HepG2 (cell line): ENCODE results near the gene GTF3A. TPM values are rescaled to one million over a fixed set of nuclear protein-coding genes. Genes with fewer than 3 reads are reported as not detected.
A peak's percentile ranks its signal among the peaks of the same experiment; 100 is the strongest.

Source experiments
- ATAC-seq: fragments of 200-7000 bp; cut with Tn5 transposase; 3 replicates; pipeline ENCODE4 v1.9.1; 2020; ENCODE audit warnings: mild to moderate bottlenecking, moderate library complexity
- BruUV-seq: library from RNA; stranded (reverse); fragments of 400-500 nt; replicated peaks from 2 replicates; lab custom pipeline; 2021; lab: Mats Ljungman, UMichigan
- CTCF ChIA-PET: fragments of 300-600 bp; formaldehyde crosslinking; extraction: SDS; loops from one replicate; lab custom pipeline; 2021; ENCODE audit warnings: low total read pairs, inconsistent platforms, low intra/inter-chr PET ratio; lab: Yijun Ruan, JAX
- POLR2A ChIA-PET: fragments of 350-600 bp; sonication (Branson Sonifier 250); formaldehyde crosslinking; loops from one replicate; lab custom pipeline; 2020; ENCODE audit warnings: antibody characterized with exemption, inconsistent platforms; lab: Yijun Ruan, JAX
- DNase-seq: peaks from one replicate; pipeline ENCODE4 v3.0.0-alpha.2; 2015; ENCODE audit warnings: low spot score
- FAIRE-seq: peaks from 3 replicates; lab custom pipeline; 2011; peaks lifted over from hg19 to GRCh38; lab: Jason Lieb, UNC
- H2AFZ ChIP-seq: one replicate; pipeline ENCODE4 v1.6.1; 2011; ENCODE audit warnings: low read length, inconsistent platforms
- H3K27ac ChIP-seq: fragments of 300-600 bp; 3 replicates; pipeline ENCODE4 v1.8.0; 2011; ENCODE audit warnings: mixed run types, mild to moderate bottlenecking, mixed read lengths, low read length, inconsistent platforms; ENCODE audit not compliant: insufficient read depth; ENCODE audit errors: extremely low read length
- H3K27me3 ChIP-seq, 2 experiments: fragments of 200-600 bp in 1 of 2; 2 replicates in 1 of 2; 3 replicates in 1 of 2; pipeline versions ENCODE4 v1.6.0 to v1.8.0; 2011; ENCODE audit warnings: low read length in 2 of 2, mild to moderate bottlenecking in 2 of 2, moderate library complexity in 2 of 2, inconsistent platforms in 1 of 2; ENCODE audit not compliant: insufficient read depth in 2 of 2, control insufficient read depth in 1 of 2
- H3K36me3 ChIP-seq, 2 experiments: fragments of 200-600 bp in 1 of 2; replicated peaks in 1 of 2; 2 replicates in 1 of 2; 3 replicates in 1 of 2; pipeline versions ENCODE4 v1.5.1 to v1.8.0; 2011; ENCODE audit warnings: low read length in 2 of 2, inconsistent platforms in 1 of 2; ENCODE audit not compliant: insufficient read depth in 2 of 2, control insufficient read depth in 1 of 2
- H3K4me1 ChIP-seq: 2 replicates; pipeline ENCODE4 v1.5.1; 2012; ENCODE audit warnings: low read length, inconsistent platforms; ENCODE audit not compliant: insufficient read depth
- H3K4me2 ChIP-seq: 2 replicates; pipeline ENCODE4 v1.6.0; 2011; ENCODE audit warnings: low read depth, low read length, inconsistent platforms
- H3K4me3 ChIP-seq, 3 experiments: fragments of 200-600 bp in 1 of 3; sonication (generic), shearing (Covaris generic) in 1 of 3; replicated peaks in 1 of 3; 2 replicates each; pipeline ENCODE4 v1.5.1; 2011 to 2016; ENCODE audit warnings: low read length in 3 of 3, inconsistent platforms in 2 of 3, low read depth in 2 of 3, mild to moderate bottlenecking in 2 of 3, control low read depth in 1 of 3, mixed read lengths in 1 of 3; ENCODE audit not compliant: insufficient read depth in 1 of 3
- H3K79me2 ChIP-seq: one replicate; pipeline ENCODE4 v1.6.1; 2011; ENCODE audit warnings: low read length, inconsistent platforms; ENCODE audit not compliant: insufficient read depth
- H3K9ac ChIP-seq: 2 replicates; pipeline ENCODE4 v1.6.0; 2011; ENCODE audit warnings: mild to moderate bottlenecking, low read depth, low read length, inconsistent platforms; ENCODE audit not compliant: insufficient read depth
- H3K9me3 ChIP-seq: 2 replicates; pipeline ENCODE4 v1.5.1; 2012; ENCODE audit warnings: mild to moderate bottlenecking, low read length
- H4K20me1 ChIP-seq: 2 replicates; pipeline ENCODE4 v1.6.0; 2011; ENCODE audit warnings: inconsistent platforms, mild to moderate bottlenecking, low read length, moderate library complexity; ENCODE audit not compliant: insufficient read depth
- CREB1 ChIP-seq, 2 experiments: fragments of 450-650 bp in 1 of 2; IDR thresholded peaks; 2 replicates each; pipeline ENCODE4 v1.6.1; 2016 to 2017; ENCODE audit warnings: control low read depth in 1 of 2, mild to moderate bottlenecking in 1 of 2, missing compliant biosample characterization in 1 of 2, missing genetic modification characterization in 1 of 2
- DPF2 ChIP-seq: sonication (generic); formaldehyde crosslinking; IDR thresholded peaks from 2 replicates; pipeline ENCODE4 v1.4.0; 2020; ENCODE audit warnings: mild to moderate bottlenecking, low read depth, missing genetic modification reagents, borderline replicate concordance
- FOSL2 ChIP-seq: sonication (generic); formaldehyde crosslinking; IDR thresholded peaks from 2 replicates; pipeline ENCODE4 v1.4.0; 2020; ENCODE audit warnings: missing genetic modification reagents
- FOXO1 ChIP-seq: sonication (generic); formaldehyde crosslinking; IDR thresholded peaks from 2 replicates; pipeline ENCODE4 v1.4.0; 2020; ENCODE audit warnings: missing genetic modification reagents
- HMGXB4 ChIP-seq, 2 experiments: sonication (generic) in 1 of 2; formaldehyde crosslinking in 1 of 2; IDR thresholded peaks; 2 replicates each; pipeline versions ENCODE4 v1.4.0 to v1.6.1; 2018 to 2020; ENCODE audit warnings: missing genetic modification reagents in 2 of 2, borderline replicate concordance in 1 of 2, low read depth in 1 of 2, mild to moderate bottlenecking in 1 of 2, missing biosample characterization in 1 of 2
- MATR3 ChIP-seq: sonication (generic); formaldehyde crosslinking; IDR thresholded peaks from 2 replicates; pipeline ENCODE4 v1.4.0; 2020; ENCODE audit warnings: missing genetic modification reagents
- MYC ChIP-seq: sonication (generic); formaldehyde crosslinking; IDR thresholded peaks from 2 replicates; pipeline ENCODE4 v1.9.0; 2021; ENCODE audit warnings: missing genetic modification reagents, borderline replicate concordance
- NKX3-1 ChIP-seq: sonication (generic); formaldehyde crosslinking; IDR thresholded peaks from 2 replicates; pipeline ENCODE4 v1.5.0; 2020; ENCODE audit warnings: missing genetic modification reagents
- RAD21 ChIP-seq: fragments of 450-650 bp; formaldehyde crosslinking; IDR thresholded peaks from 2 replicates; pipeline ENCODE4 v1.5.0; 2020; ENCODE audit warnings: mild to moderate bottlenecking
- SIX1 ChIP-seq: sonication (generic); formaldehyde crosslinking; IDR thresholded peaks from 2 replicates; pipeline ENCODE4 v1.4.0; 2020; ENCODE audit warnings: missing genetic modification reagents, borderline replicate concordance
- SMC3 ChIP-seq: IDR thresholded peaks from 2 replicates; pipeline ENCODE4 v1.6.1; 2011; ENCODE audit warnings: low read length, improper control_type of control experiment
- STAG1 ChIP-seq: sonication (generic); formaldehyde crosslinking; IDR thresholded peaks from 2 replicates; pipeline ENCODE4 v1.4.0; 2020; ENCODE audit warnings: missing genetic modification reagents
- ZNF230 ChIP-seq: sonication (generic); formaldehyde crosslinking; IDR thresholded peaks from 2 replicates; pipeline ENCODE4 v1.4.0; 2020; ENCODE audit warnings: mild to moderate bottlenecking, missing genetic modification reagents
- ZNF335 ChIP-seq: sonication (generic); formaldehyde crosslinking; IDR thresholded peaks from 2 replicates; pipeline ENCODE4 v1.4.0; 2020; ENCODE audit warnings: missing genetic modification reagents
- ZNF879 ChIP-seq: sonication (generic); formaldehyde crosslinking; IDR thresholded peaks from 2 replicates; pipeline ENCODE4 v1.8.1; 2023; ENCODE audit warnings: missing genetic modification reagents
- WGBS: methylation state at CpG from one replicate; pipeline ENCODE4 v1.1.6; 2017; ENCODE audit warnings: low lambda C conversion rate; 5-methylcytosine and 5-hydroxymethylcytosine counted together
- in situ Hi-C: cut with HindIII; loops from 2 replicates; pipeline ENCODE4 v1.10.0; 2017; ENCODE audit warnings: low pct_unique_long_range_greater_than_20kb; ENCODE audit not compliant: extremely low pct_ligation_motif_present
- intact Hi-C: fragments of 100-400 bp; cut with micrococcal nuclease; formaldehyde crosslinking; loops from one replicate; pipeline ENCODE4 v1.10.0; 2022; ENCODE audit not compliant: unreplicated experiment
- polyA plus RNA-seq, 8 experiments: library from polyadenylated mRNA; depleted of rRNA in 3 of 8; stranded (reverse) in 7 of 8; unstranded in 1 of 8; fragments of >200 nt; fragmentation: Illumina TruSeq in 4 of 8; extraction: Trizol in 4 of 8; gene quantifications; 2 replicates each; pipeline versions ENCODE4 v1.2.1 to v1.2.3, GENCODE V29; 2011 to 2016; ENCODE audit warnings: low read depth in 4 of 8, missing spikeins in 1 of 8, mixed read lengths in 1 of 8; ENCODE audit not compliant: insufficient read depth in 1 of 8
- total RNA-seq, 5 experiments: library from RNA; depleted of rRNA; stranded (reverse); fragments of >200 nt; fragmentation: Illumina TruSeq; extraction: Trizol; gene quantifications; 2 replicates each; pipeline ENCODE4 v1.2.3, GENCODE V29; 2016; ENCODE audit warnings: low read depth in 1 of 5
- TF ChIP-seq, protein P1 (sequence below): sonication (generic); formaldehyde crosslinking; IDR thresholded peaks from 2 replicates; pipeline ENCODE4 v1.5.0; 2020; ENCODE audit warnings: mild to moderate bottlenecking, missing genetic modification reagents, moderate library complexity

The GTF3A gene
- total and polyA plus RNA-seq, 2 of the 13 experiments (the other 11 are each of a cell fraction or from before 2014, with no cell fraction given) = 42.1 to 176 TPM

DNA sequence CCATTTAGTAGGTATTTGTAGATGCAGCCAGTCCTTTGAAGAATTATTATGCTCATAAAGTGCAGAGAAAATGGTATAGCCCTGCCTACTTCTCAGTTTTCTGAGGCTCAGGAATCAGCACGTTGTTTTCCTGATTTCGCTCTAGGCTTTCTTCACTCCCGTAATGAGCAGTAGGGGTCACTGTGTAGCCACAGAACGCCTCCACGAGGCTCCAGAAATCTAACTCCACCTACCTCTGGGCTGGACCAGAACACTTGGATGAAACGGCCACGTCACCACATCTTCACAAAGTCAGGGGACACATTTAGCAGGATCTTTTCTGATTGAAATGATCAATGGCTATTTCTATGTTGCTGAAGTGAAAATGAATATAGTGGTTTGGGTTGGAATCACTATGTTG is 49.8 kb upstream of the GTF3A start:
- Histone ChIP-seq H3K9ac (no peak overlapping the region), H3K4me3 (peak overlapping the region in 1 of 3 experiments; percentile 33; a peak in 1 of 6 replicates), H3K4me1 (peaks cover 42% of the 10 kb centered on the region), H3K36me3 (no peaks in the 10 kb centered on the region), H3K9me3 (no peaks in the 10 kb centered on the region), H3K27me3 (peaks cover 0 to 17% of the 10 kb centered on the region in 2 experiments; a peak in 4 of 5 replicates), H2AFZ (no peak overlapping the region), H3K4me2 (peak overlapping the region; percentile 57), H3K79me2 (no peaks in the 10 kb centered on the region), H4K20me1 (no peaks in the 10 kb centered on the region), H3K27ac (no peak overlapping the region)
- intact Hi-C loops (loop anchor here (1.0 to 5.0 kb wide), 5 partner anchors 50 to 623 kb away; partner anchors contain the start of gene GTF3A), in situ Hi-C loops (loop anchor here (5.0 to 10.0 kb wide), 2 partner anchors 340 to 453 kb away; no protein-coding TSS in a partner anchor)
- TF ChIP-seq STAG1 (peak; percentile 90), FOXO1 (0 out of 2 replicates have a peak, but pooled peaks have one; percentile 12), CREB1 (IDR thresholded peaks at IDR 0.05) (peak; percentile 59; the same call in 1 of the 2 replicates), CREB1 (CRISPR knock-in tag; IDR thresholded peaks at IDR 0.05) (peak; percentile 56), HMGXB4 (CRISPR knock-in tag; IDR thresholded peaks at IDR 0.05; ENCODE audit: borderline replicate concordance in 1 of 2, low read depth in 1 of 2) (peak; percentile 21 to 67; a peak in 2 of 4 replicates), ZNF879 (CRISPR knock-in tag) (no peak), RAD21 (peak; percentile 73), NKX3-1 (CRISPR knock-in tag) (no peak), MATR3 (no peak), ZNF335 (no peak), ZNF230 (peak; percentile 69; the same call in 1 of the 2 replicates), SMC3 (peak; percentile 71), FOSL2 (CRISPR knock-in tag) (0 out of 2 replicates have a peak, but pooled peaks have one; percentile 8), MYC (CRISPR knock-in tag) (0 out of 2 replicates have a peak, but pooled peaks have one; percentile 52), DPF2 (CRISPR knock-in tag) (no peak), SIX1 (CRISPR knock-in tag) (no peak)
- TF ChIP-seq, protein P1, sequence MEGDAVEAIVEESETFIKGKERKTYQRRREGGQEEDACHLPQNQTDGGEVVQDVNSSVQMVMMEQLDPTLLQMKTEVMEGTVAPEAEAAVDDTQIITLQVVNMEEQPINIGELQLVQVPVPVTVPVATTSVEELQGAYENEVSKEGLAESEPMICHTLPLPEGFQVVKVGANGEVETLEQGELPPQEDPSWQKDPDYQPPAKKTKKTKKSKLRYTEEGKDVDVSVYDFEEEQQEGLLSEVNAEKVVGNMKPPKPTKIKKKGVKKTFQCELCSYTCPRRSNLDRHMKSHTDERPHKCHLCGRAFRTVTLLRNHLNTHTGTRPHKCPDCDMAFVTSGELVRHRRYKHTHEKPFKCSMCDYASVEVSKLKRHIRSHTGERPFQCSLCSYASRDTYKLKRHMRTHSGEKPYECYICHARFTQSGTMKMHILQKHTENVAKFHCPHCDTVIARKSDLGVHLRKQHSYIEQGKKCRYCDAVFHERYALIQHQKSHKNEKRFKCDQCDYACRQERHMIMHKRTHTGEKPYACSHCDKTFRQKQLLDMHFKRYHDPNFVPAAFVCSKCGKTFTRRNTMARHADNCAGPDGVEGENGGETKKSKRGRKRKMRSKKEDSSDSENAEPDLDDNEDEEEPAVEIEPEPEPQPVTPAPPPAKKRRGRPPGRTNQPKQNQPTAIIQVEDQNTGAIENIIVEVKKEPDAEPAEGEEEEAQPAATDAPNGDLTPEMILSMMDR (CRISPR knock-in tag) = peak; percentile 87
- ATAC-seq (peak; percentile 80), DNase-seq (peak; percentile 74), FAIRE-seq (peak; percentile 81)
- WGBS = 0% methylated on average over 7 of the region's 7 CpGs
- ChIA-PET CTCF (interaction anchor here (0.9 to 2.4 kb wide), 8 partner anchors 13 to 495 kb away, joined by 3 to 29 read pairs (median 4); no protein-coding TSS in a partner anchor), POLR2A (no interaction called here)
- no TSS peak for BruUV-seq
